ENCODE data around the gene ARPIN.
"Not testable (repeated sequence)": the region's sequence is repeated elsewhere in the genome, so short reads cannot be mapped to it uniquely, and the experiment has no call there.

GRCh38 chr15:89854863-89855262 lies 57.9 kb downstream of the ARPIN start:
- TF ChIP-seq, protein P1, sequence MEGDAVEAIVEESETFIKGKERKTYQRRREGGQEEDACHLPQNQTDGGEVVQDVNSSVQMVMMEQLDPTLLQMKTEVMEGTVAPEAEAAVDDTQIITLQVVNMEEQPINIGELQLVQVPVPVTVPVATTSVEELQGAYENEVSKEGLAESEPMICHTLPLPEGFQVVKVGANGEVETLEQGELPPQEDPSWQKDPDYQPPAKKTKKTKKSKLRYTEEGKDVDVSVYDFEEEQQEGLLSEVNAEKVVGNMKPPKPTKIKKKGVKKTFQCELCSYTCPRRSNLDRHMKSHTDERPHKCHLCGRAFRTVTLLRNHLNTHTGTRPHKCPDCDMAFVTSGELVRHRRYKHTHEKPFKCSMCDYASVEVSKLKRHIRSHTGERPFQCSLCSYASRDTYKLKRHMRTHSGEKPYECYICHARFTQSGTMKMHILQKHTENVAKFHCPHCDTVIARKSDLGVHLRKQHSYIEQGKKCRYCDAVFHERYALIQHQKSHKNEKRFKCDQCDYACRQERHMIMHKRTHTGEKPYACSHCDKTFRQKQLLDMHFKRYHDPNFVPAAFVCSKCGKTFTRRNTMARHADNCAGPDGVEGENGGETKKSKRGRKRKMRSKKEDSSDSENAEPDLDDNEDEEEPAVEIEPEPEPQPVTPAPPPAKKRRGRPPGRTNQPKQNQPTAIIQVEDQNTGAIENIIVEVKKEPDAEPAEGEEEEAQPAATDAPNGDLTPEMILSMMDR (IDR thresholded peaks at IDR 0.05), result not testable (repeated sequence)
- TF ChIP-seq KAT7 (CRISPR knock-in tag; IDR thresholded peaks at IDR 0.05; ENCODE audit: borderline replicate concordance), result not testable (repeated sequence)
